Left colon (tissue), 2 donors: Measurements from ENCODE around the gene XRCC3. TPM values are rescaled to one million over a fixed set of nuclear protein-coding genes. Genes with fewer than 3 reads are reported as not detected.

Experiments
- ATAC-seq: fragments of 200-7000 bp; cut with Tn5 transposase; one replicate; pipeline ENCODE4 v1.9.1; 2020; ENCODE audit warnings: mild to moderate bottlenecking, moderate library complexity
- DNase-seq, 2 donors: peaks; one replicate each; pipeline ENCODE4 v3.0.0-alpha.2; 2020
- intact Hi-C, 2 donors: fragments of 100-400 bp; cut with DNase I in 1 of 2; cut with micrococcal nuclease in 1 of 2; formaldehyde crosslinking; loops; one replicate each; pipeline versions ENCODE4 v1.11.2 to v1.14.0; 2022; cut with DNase I, micrococcal nuclease
- long read RNA-seq: library from polyadenylated mRNA; unstranded; transcript quantifications from one replicate; pipeline ENCODE4 v2.0.0, GENCODE V29; 2021
- total RNA-seq, 2 donors: library from RNA; stranded (reverse); fragmentation: NEBNext Ultra II Directional; extraction: Animal tissue kit (Norgen Biotek cat#: 25700); gene quantifications; one replicate each; pipeline ENCODE4 v1.2.1, GENCODE V29; 2021
- donor health status: DM: no; HTN: no; CAD: no.
- donor health status: DM: yes; HTN: yes; CAD: no.

XRCC3 gene
- total RNA-seq = 10 to 100 TPM in 1 of 2 donors, 1 to 10 TPM in 1; 7.9 to 16.2 TPM
- long read RNA-seq, partial matches to known transcripts = 1 of 7 reads
- long read RNA-seq, other reads (novel, unspliced or antisense) = 4 of 7 reads

- ATAC-seq (peak; percentile 73), DNase-seq (peak; percentile 100)
- intact Hi-C loops = loop anchor here in 1 of 2 donors (10.0 kb wide), 1 partner anchor 141 kb away; no protein-coding TSS in a partner anchor
These were observed at the start of gene XRCC3, which contains the start of gene ZFYVE21 for GRCh38 chr14:103715052-103716000. XRCC3 (minus strand) TSS chr14:103715451; CDS start chr14:103711087, 4,364 bp downstream. ZFYVE21 (plus strand) TSS chr14:103715810; CDS start chr14:103715842, 32 bp downstream.

DNA sequence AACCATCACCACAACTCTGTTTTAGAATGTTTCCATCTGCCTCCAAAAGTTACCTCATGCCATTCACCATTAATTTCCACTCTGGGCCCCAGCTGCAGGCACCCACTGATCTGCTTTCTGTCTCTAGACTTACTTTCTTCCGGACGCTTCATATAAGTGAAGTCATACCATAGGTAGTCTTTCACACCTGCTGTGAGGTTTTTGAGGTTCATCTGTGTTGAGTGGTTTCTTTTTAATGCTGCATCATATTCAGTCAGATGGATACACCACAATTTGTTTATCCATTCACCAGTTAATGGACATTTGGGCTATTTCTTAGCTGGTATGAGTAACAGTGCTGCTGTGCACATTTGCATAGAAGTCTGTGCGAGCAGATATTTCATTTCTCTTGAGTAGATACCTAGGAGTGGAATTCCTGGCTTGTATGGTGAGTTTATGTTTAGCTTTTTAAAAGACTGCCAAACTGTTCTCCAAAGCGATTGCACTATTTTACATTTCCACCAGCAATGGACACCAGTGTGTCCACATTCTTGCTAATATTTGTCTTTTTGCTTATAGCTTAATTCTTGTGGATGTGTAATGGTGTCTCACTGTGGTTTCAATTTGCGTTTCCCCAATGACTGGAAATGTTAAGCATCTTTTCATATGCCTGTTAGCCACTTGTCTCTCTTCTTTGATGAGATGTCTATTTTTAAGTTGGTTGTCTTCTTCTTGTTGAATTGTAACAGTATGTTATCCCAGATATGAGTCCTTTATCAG is 48.7 kb upstream of the XRCC3 start:
- intact Hi-C loops = no loop called here
- ATAC-seq = no peak
- DNase-seq = no peak

- ATAC-seq = no peak
- intact Hi-C loops = no loop called here
- no peak for DNase-seq
These were observed 47.3 kb upstream of the XRCC3 start for GRCh38 chr14:103762541-103762940.

GRCh38 chr14:103762036-103762435 is 46.8 kb upstream of the XRCC3 start:
- ATAC-seq (no peak), DNase-seq (no peak)
- intact Hi-C loops = no loop called here

GRCh38 chr14:103758059-103758776 is 43.0 kb upstream of the XRCC3 start:
- intact Hi-C loops = no loop called here
- no peak for DNase-seq
- no peak for ATAC-seq

GRCh38 chr14:103755060-103755459 is 39.8 kb upstream of the XRCC3 start:
- DNase-seq (no peak), ATAC-seq (no peak)
- intact Hi-C loops = no loop called here

GRCh38 chr14:103753774-103754173 is 38.5 kb upstream of the XRCC3 start:
- intact Hi-C loops = no loop called here
- ATAC-seq = no peak
- no peak for DNase-seq

GRCh38 chr14:103749860-103750259 is 34.6 kb upstream of the XRCC3 start:
- DNase-seq (no peak), ATAC-seq (peak; percentile 38)
- intact Hi-C loops = no loop called here

GRCh38 chr14:103749452-103749851 is 34.2 kb upstream of the XRCC3 start:
- ATAC-seq (peak; percentile 71), DNase-seq (no peak)
- intact Hi-C loops = no loop called here

GRCh38 chr14:103748534-103748857 is 33.2 kb upstream of the XRCC3 start:
- ATAC-seq = no peak
- intact Hi-C loops = no loop called here
- no peak for DNase-seq

- ATAC-seq = no peak
- DNase-seq = no peak
- intact Hi-C loops = no loop called here
These were observed 31.4 kb upstream of the XRCC3 start for GRCh38 chr14:103746701-103747100.

GRCh38 chr14:103745424-103745823 is 30.2 kb upstream of the XRCC3 start:
- DNase-seq (no peak), ATAC-seq (peak; percentile 79)
- intact Hi-C loops = no loop called here

- ATAC-seq (no peak), DNase-seq (no peak)
- intact Hi-C loops = no loop called here
These were observed 29.6 kb upstream of the XRCC3 start for GRCh38 chr14:103744621-103745395.

DNA sequence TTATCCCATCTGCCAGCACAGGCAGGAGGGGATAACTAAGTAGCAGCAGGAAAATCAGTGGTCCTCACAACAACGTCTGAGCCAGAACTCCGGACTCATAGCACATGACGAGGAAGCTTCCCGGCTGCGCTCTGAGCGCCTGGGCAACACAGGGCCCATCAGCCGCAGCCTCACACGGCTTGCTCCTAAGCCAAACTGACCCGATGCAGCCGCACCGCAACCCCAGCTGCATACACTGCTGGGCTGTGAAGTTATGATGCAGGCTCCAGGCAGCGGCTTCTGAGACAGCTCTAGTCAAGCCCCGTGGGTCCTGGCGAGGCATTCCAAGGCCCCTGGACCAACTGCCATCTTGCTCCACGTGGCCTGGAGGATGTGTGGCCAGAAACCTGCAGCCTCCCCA is 28.4 kb upstream of the XRCC3 start:
- no peak for DNase-seq
- intact Hi-C loops = no loop called here
- no peak for ATAC-seq

- ATAC-seq (no peak), DNase-seq (no peak)
- intact Hi-C loops = no loop called here
These were observed 27.4 kb upstream of the XRCC3 start for GRCh38 chr14:103742499-103743255.

DNA sequence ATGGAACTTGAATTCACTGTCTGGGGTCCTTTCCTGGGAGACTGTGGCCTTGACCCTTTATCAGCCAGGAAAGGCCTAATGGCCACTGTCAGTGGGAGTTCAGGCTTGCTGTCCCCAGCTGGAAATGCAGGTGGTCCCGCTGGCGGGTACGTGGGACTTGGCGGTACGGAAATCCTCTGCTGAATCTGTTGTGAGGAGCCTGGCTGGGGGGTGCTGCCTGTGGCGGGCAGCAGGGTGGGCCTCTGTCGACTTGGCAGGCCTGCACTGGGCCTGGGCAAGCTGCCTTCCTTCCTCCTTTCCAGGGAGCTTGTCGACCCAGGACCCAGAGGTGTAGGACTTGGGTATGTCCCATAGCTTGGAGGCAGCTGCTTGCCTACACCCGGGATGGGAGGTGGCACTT is 26.6 kb upstream of the XRCC3 start:
- DNase-seq (no peak), ATAC-seq (no peak)
- intact Hi-C loops = no loop called here

- DNase-seq (no peak), ATAC-seq (no peak)
- intact Hi-C loops = no loop called here
These were observed 25.9 kb upstream of the XRCC3 start for GRCh38 chr14:103740991-103741689.
